ENCODE results near the gene SCARB2. TPM values are rescaled to one million over a fixed set of nuclear protein-coding genes. Genes with fewer than 3 reads are reported as not detected.

The SCARB2 gene
- total RNA-seq, 1 experiment from 2014 or later = 51.3 TPM

DNA sequence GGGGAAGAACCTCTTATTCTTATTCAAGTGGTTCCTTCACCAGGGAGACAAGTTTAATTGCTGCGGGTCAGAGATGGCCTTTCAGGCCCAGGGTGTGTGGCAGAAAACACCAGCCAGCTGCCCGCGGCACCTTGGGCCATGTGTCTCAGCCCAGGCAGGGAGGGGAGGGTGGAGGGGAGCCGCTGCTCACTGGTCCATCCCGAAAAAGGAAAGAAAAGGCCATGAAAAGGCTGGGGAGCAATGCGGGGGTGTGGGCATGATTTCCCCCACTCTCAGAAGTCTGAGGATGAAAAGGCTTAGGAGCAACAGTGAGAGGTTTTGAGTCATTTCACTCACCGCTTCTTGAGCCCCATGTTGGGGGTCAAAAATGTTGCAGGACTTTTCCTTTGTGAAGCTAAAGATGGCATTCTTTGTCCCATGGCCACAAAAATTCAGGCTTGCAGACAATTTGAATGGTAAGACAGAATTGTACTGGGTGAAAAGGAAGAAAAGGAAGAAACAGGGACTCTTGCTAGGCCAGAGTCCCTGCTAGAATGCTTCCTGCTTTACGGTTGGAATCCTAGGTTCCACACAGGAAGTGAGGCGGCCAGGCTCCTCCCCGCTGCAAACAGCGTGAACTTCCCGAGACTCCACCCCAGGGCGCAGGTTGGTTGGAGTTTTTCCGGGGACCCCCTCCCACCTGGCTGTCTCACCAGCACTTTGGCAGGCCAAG lies 20.5 kb upstream of the SCARB2 start:
- H3K4me1 ChIP-seq (ENCODE audit: control insufficient read depth in 1 of 2, insufficient read depth in 2 of 2, low read length in 2 of 2) = peaks cover 17 to 26% of the 10 kb centered on the region in 2 experiments
- H3K27me3 ChIP-seq (ENCODE audit: insufficient read depth, low read length) = no peaks in the 10 kb centered on the region
- H3K9me2 ChIP-seq (ENCODE audit: insufficient read depth) = no peaks in the 10 kb centered on the region
- H3K79me2 ChIP-seq (ENCODE audit: insufficient read depth, low read length) = peaks cover 52% of the 10 kb centered on the region
- H3K27ac ChIP-seq (ENCODE audit: low read depth, low read length) = peak overlapping the region; percentile 67
- peak overlapping the region; percentile 85 to 91 for H3K4me3 ChIP-seq (replicated peaks in 1 of 2; ENCODE audit: low read depth in 1 of 2, low read length in 2 of 2)
- H3K9me3 ChIP-seq (ENCODE audit: control insufficient read depth in 1 of 2, insufficient read depth in 1 of 2, low read depth in 1 of 2, low read length in 2 of 2) = peaks cover 0 to 21% of the 10 kb centered on the region in 2 experiments; a peak in 1 of 4 replicates
- peak overlapping the region; percentile 93 for H2AFZ ChIP-seq (ENCODE audit: low read depth, low read length, poor library complexity, severe bottlenecking)
- peak overlapping the region; percentile 72 for H3K9ac ChIP-seq (ENCODE audit: low read length)
- peak; percentile 68 for DNase-seq (ENCODE audit: low read depth, low spot score)
- ChIA-PET RAD21 (ENCODE audit: low non-redundant PET in 1 of 2, low total read pairs in 2 of 2, uncharacterized antibody in 2 of 2, unreplicated experiment in 2 of 2) (no interaction called here), CTCF (no interaction called here), POLR2A (no interaction called here)
- intact Hi-C loops (cut with micrococcal nuclease) = no loop called here
- ATAC-seq = peak; percentile 93
- peaks cover 0 to 31% of the 10 kb centered on the region in 2 experiments; a peak in 3 of 4 replicates for H3K36me3 ChIP-seq (ENCODE audit: control insufficient read depth in 1 of 2, insufficient read depth in 2 of 2, low read length in 2 of 2)
- BruUV-seq (replicated peaks) = no TSS peak
- H4K20me1 ChIP-seq (ENCODE audit: insufficient read depth) = no peaks in the 10 kb centered on the region
- peak overlapping the region; percentile 87 for H3K4me2 ChIP-seq (ENCODE audit: low read length)
- TF ChIP-seq CEBPB (IDR thresholded peaks at IDR 0.05; ENCODE audit: low read depth) (no peak), SRF (IDR thresholded peaks at IDR 0.05; ENCODE audit: low read depth) (no peak), ZNF274 (IDR thresholded peaks at IDR 0.05; ENCODE audit: low read depth, low read length) (no peak), JUND (IDR thresholded peaks at IDR 0.05) (no peak), YY1 (IDR thresholded peaks at IDR 0.05; ENCODE audit: extremely low read depth, insufficient replicate concordance, low read depth, low read length) (peak; percentile 14), FOSL1 (IDR thresholded peaks at IDR 0.05; ENCODE audit: low read depth) (no peak), POLR2A (IDR thresholded peaks at IDR 0.05; ENCODE audit: borderline replicate concordance, extremely low read depth, insufficient read depth, insufficient read length) (peak; percentile 83), POLR2AphosphoS5 (IDR thresholded peaks at IDR 0.05; ENCODE audit: low read depth, low read length) (peak; percentile 94), ZFX (IDR thresholded peaks at IDR 0.05) (peak; percentile 71), EZH2 (IDR thresholded peaks at IDR 0.05) (no peak), EZH2phosphoT487 (IDR thresholded peaks at IDR 0.05; ENCODE audit: borderline replicate concordance) (no peak), TCF7L2 (IDR thresholded peaks at IDR 0.05; ENCODE audit: borderline replicate concordance, extremely low read depth, insufficient read depth, insufficient read length) (no peak), RAD21 (IDR thresholded peaks at IDR 0.05; ENCODE audit: low read depth) (no peak), EGR1 (IDR thresholded peaks at IDR 0.05; ENCODE audit: low read depth) (no peak), SP1 (IDR thresholded peaks at IDR 0.05; ENCODE audit: low read depth) (peak; percentile 30; the same call in 1 of the 2 replicates), CBX3 (IDR thresholded peaks at IDR 0.05; ENCODE audit: low read depth) (no peak)
- TF ChIP-seq, protein P1, sequence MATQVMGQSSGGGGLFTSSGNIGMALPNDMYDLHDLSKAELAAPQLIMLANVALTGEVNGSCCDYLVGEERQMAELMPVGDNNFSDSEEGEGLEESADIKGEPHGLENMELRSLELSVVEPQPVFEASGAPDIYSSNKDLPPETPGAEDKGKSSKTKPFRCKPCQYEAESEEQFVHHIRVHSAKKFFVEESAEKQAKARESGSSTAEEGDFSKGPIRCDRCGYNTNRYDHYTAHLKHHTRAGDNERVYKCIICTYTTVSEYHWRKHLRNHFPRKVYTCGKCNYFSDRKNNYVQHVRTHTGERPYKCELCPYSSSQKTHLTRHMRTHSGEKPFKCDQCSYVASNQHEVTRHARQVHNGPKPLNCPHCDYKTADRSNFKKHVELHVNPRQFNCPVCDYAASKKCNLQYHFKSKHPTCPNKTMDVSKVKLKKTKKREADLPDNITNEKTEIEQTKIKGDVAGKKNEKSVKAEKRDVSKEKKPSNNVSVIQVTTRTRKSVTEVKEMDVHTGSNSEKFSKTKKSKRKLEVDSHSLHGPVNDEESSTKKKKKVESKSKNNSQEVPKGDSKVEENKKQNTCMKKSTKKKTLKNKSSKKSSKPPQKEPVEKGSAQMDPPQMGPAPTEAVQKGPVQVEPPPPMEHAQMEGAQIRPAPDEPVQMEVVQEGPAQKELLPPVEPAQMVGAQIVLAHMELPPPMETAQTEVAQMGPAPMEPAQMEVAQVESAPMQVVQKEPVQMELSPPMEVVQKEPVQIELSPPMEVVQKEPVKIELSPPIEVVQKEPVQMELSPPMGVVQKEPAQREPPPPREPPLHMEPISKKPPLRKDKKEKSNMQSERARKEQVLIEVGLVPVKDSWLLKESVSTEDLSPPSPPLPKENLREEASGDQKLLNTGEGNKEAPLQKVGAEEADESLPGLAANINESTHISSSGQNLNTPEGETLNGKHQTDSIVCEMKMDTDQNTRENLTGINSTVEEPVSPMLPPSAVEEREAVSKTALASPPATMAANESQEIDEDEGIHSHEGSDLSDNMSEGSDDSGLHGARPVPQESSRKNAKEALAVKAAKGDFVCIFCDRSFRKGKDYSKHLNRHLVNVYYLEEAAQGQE (IDR thresholded peaks at IDR 0.05; ENCODE audit: low read depth) = no peak
- TF ChIP-seq, protein P2, sequence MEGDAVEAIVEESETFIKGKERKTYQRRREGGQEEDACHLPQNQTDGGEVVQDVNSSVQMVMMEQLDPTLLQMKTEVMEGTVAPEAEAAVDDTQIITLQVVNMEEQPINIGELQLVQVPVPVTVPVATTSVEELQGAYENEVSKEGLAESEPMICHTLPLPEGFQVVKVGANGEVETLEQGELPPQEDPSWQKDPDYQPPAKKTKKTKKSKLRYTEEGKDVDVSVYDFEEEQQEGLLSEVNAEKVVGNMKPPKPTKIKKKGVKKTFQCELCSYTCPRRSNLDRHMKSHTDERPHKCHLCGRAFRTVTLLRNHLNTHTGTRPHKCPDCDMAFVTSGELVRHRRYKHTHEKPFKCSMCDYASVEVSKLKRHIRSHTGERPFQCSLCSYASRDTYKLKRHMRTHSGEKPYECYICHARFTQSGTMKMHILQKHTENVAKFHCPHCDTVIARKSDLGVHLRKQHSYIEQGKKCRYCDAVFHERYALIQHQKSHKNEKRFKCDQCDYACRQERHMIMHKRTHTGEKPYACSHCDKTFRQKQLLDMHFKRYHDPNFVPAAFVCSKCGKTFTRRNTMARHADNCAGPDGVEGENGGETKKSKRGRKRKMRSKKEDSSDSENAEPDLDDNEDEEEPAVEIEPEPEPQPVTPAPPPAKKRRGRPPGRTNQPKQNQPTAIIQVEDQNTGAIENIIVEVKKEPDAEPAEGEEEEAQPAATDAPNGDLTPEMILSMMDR (IDR thresholded peaks at IDR 0.05 in 2 of 3, conservative IDR thresholded peaks at IDR 0.05 in 1 of 3; ENCODE audit: borderline replicate concordance in 1 of 3, insufficient read depth in 1 of 3, low read depth in 2 of 3, low read length in 2 of 3) = no peak
- TF ChIP-seq, protein P3, sequence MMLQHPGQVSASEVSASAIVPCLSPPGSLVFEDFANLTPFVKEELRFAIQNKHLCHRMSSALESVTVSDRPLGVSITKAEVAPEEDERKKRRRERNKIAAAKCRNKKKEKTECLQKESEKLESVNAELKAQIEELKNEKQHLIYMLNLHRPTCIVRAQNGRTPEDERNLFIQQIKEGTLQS (IDR thresholded peaks at IDR 0.05) = no peak
- TF ChIP-seq, protein P4, sequence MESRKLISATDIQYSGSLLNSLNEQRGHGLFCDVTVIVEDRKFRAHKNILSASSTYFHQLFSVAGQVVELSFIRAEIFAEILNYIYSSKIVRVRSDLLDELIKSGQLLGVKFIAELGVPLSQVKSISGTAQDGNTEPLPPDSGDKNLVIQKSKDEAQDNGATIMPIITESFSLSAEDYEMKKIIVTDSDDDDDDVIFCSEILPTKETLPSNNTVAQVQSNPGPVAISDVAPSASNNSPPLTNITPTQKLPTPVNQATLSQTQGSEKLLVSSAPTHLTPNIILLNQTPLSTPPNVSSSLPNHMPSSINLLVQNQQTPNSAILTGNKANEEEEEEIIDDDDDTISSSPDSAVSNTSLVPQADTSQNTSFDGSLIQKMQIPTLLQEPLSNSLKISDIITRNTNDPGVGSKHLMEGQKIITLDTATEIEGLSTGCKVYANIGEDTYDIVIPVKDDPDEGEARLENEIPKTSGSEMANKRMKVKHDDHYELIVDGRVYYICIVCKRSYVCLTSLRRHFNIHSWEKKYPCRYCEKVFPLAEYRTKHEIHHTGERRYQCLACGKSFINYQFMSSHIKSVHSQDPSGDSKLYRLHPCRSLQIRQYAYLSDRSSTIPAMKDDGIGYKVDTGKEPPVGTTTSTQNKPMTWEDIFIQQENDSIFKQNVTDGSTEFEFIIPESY (IDR thresholded peaks at IDR 0.05; ENCODE audit: extremely low read depth, insufficient replicate concordance, low read length) = no peak

All from HCT116 (cell line).